HG03520 (cell line): ENCODE results near the gene DUOXA1.
"Not testable (repeated sequence)": the region's sequence is repeated elsewhere in the genome, so short reads cannot be mapped to it uniquely, and the experiment has no call there.

Experiments
- ATAC-seq: cut with Tn5 transposase; IDR thresholded peaks from one replicate; pipeline ENCODE4 v1.9.1; 2021; ENCODE audit warnings: mild to moderate bottlenecking, moderate library complexity; ENCODE audit not compliant: unreplicated experiment

DUOXA1 gene

DNA sequence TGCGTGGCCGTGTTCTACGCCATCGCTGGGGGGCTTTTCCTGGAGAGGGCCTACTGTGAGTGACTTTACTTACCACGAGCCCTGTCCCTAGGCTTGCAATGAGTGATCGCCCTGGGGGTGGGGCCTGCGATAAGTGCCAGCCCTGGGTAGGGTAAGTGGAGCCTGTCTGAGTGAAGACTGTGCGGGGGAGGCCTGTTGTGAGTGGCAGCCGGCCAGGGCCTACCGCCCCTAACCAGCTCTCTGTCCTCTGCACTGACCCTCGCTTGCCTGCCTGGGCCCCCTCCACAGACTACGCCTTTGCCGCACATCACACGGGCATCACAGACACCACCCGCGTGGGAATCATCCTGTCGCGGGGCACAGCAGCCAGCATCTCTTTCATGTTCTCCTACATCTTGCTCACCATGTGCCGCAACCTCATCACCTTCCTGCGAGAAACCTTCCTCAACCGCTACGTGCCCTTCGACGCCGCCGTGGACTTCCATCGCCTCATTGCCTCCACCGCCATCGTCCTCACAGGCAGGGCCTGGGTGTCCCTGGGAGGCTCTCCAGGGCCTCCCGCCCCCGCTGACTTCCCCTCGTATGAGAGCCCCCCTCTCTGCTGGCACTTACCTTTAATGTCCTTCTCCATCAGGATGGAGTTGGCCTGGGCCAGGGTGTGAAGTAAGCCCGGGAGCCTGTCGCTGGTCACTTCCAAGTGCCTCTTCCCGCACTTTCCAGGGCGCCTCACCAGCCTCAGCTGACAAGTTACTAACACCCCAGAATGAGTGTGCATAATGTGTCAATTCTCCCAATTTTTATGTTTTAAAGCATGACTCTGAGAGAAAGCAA lies 22.5 kb upstream of the DUOXA1 start:
- no peak for ATAC-seq

DNA sequence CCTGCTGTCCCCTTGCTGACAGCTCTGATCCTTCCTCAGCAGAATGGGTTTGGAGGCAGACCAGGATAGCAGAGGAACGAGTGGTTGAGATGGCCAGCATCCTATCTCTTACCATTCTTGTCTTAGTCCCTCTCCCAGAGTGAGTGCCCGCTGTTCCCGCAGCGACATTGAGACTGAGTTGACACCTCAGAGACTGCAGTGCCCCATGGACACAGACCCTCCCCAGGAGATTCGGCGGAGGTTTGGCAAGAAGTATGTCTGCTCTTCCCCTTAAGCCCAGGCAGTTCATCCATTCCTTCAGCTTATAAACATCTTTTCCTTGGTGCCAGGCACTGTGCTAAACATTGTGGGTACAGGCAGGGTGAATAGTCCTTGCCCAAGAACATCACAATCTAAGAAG lies 21.3 kb upstream of the DUOXA1 start:
- ATAC-seq = no peak

DNA sequence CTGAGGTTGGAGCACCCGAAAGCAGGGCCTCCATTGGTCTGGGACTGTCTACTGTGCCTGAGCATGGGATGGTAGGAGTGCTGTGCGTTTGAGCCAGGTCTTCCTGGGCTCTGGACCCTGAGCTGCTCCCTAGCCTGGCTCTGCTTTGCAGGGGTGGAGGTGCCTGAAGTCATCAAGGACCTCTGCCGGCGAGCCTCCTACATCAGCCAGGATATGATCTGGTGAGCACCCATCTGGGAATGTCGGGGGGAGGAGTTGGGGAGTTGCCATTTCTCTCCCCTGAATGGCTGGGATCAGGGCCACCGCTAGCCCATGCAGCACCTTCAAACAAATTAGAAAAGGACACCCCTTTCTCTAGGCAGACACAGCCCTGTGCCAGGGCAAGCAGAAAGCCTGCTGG lies 20.8 kb upstream of the DUOXA1 start:
- no peak for ATAC-seq

DNA sequence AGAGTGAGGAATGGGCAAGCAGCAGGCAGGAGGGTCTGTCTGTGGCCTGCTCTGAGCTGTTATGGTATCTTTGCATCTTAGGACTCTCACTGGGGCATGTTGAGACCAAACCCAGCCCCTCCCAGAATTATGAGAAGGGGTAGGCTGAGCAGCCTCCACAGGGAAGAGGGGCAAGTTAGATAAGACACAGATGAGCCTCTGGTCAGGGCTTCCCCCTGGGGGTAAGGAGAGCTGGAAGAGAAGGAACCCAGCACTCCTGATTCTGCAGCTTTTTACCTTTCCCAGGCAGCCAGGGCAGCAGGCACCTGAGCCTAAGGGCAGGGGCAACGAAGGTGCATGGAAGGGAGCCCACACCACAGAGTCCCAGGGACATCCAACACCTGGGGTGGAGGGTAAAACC lies 19.4 kb upstream of the DUOXA1 start:
- ATAC-seq = no peak

DNA sequence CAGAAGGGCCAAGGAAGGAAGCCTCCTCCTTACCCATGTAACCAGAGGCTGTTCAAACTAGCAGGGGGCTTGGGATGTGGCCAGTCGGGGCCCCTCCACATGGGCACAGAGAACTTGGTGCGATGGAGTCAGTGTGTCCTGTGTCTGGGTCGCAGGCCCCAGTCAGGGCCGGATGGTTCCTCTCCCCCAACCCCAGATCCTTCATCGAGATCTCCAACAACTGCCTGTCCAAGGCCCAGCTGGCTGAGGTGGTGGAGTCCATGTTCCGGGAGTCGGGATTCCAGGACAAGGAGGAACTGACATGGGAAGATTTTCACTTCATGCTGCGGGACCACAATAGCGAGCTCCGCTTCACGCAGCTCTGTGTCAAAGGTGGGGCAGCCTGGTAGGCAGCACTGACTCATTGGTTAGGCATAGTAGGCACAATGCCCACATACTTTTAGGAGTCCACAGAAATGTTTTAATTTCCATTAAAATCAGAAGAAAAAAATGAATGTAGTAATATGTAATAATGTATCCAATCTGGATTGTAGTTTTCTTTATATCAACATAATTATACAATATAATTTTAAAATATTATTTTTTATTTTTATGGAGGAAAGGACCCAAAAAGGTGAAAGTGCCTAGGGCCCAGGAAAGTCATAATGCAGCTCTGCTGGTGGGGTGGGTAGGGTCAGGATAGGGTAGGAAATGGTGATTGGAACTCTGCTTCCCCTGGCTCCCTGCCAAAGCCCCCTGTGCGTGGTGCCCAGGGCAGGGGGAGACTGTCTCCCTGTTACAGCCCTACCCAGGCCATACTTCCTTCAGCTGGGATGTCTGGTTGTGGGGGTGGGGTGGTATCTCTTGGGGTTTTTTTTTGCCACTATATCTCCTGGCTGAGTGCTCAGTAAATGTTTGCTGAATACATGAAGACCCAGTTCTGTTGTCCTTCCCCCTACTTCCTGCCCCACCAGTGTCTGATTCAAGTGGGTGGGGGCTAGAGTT lies 18.7 kb upstream of the DUOXA1 start:
- ATAC-seq = no peak

DNA sequence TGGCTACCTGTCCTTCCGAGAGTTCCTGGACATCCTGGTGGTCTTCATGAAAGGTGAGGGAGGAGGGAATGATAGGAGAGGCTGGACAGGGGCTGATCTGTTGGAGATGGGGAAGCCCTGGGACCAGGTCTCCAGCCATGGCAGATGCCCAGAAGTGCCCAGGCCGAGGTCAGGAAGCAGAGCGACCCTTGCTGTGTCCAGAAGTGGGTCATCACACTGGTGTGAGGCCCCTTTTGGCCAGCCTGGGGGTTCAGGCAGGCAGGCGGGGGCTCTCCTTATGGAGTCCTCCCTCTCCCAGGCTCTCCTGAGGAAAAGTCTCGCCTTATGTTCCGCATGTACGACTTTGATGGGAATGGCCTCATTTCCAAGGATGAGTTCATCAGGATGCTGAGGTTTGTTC lies 17.9 kb upstream of the DUOXA1 start:
- no peak for ATAC-seq

DNA sequence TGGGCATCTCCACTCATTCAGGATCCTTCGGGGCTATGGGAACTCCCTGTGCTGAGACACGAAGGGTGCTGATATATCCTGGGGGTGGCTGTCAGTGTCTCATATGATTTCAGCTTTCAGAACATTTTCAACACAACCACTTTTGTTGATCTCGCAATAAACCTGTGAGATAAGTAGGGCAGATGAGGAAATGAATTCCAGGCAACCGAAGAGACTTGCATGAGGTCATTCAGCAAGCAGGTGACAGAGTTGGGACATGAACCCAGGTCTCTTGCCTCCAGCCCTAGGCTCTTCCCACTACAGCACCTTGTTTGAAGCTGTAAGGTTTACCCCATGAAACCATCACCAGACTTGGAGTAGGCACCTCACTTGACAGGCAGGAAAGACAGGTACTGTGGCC lies 16.7 kb upstream of the DUOXA1 start:
- no peak for ATAC-seq

DNA sequence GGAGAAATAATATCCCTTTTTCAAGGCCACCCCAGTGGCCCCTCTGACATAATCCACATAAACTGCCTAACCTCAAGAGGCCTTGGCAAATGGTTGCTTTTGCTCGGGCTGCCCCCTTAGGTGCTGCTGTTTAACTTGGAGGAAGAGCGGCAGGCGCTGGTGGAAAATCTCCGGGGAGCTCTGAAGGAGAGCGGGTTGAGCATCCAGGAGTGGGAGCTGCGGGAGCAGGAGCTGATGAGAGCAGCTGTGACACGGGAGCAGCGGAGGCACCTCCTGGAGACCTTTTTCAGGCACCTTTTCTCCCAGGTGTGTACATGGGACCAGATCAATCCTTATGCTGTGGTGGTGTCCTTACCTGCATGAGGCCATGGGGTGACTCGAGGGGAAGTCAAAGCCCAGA lies 15.1 kb upstream of the DUOXA1 start:
- ATAC-seq = no peak

DNA sequence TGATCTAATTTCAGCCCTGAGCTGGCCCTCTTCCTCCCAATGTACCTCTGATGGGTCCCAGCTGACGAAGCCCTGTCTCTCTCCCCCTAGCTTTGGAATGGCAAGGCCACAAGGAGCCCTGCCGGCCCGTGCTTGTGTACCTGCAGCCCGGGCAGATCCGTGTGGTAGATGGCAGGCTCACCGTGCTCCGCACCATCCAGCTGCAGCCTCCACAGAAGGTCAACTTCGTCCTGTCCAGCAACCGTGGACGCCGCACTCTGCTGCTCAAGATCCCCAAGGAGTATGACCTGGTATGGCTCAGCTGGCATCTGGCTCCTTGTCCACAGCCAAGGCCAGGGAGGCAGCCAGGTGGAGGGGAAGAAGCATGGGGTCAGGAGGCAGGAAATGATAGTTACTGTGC lies 14.3 kb upstream of the DUOXA1 start:
- ATAC-seq = no peak

DNA sequence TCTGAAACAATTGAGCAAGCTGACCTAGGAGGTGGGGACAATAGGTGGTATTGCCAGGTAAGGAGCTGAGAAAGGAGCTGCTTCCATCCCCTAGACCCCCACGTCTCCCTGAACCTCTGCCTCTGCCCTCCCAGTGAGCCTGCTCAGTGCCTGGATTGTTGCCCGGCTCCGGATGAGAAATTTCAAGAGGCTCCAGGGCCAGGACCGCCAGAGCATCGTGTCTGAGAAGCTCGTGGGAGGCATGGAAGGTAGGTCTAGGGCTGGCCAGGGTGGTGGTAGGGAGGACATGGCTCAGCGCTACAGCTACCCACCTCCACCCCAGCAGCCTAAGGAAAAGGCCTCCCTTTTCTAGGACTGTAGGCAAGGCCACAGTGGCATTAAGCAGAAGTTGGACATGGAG lies 13.4 kb upstream of the DUOXA1 start:
- ATAC-seq = no peak

DNA sequence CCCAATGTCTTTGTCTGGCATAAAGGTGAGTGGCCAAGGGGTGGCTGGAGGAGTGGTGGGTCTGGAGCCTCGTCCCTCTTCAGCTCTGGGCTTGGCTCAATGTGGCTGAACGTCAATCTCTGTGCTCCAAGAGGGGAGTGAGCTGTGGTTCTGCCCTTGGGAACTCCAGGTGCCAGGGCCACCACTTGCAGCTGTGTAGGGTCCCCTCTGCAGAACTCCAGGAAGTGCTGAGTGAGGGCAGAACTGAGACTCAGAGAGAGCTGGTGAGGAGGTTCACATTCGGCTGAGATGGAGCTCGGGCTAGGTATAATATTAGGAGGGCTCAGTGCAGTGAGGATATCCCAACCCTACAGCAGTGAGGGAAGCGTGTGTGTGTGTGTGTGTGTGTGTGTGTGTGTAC lies 11.7 kb upstream of the DUOXA1 start:
- ATAC-seq = no peak

DNA sequence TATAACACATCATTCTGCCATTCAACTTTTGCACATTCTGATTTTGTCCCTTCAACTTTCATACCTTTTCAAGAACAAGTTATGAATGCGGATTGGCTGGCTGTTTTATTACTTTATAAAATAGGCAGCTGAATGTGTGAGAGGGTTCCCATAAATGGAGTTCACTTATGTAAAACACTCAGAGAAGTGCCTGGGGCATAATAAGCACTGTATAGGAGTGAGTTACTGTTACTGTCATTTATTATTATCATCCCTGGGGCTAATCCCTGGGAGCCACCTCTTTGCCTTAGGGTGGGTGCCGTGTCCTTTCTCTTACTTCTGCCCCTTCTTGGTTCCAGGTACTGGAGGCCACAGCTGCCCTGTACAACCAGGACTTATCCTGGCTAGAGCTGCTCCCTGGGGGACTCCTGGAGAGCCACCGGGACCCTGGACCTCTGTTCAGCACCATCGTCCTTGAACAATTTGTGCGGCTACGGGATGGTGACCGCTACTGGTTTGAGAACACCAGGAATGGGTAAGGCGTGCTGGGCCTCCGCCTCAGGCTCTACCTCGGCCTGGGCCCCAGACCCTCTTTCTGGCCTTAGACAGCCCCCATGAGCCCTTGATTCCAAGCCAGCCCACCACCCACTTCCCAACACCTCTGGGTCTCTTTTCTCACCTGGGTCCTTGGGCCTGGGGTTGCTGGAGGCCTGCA lies 11.0 kb upstream of the DUOXA1 start:
- ATAC-seq = no peak

DNA sequence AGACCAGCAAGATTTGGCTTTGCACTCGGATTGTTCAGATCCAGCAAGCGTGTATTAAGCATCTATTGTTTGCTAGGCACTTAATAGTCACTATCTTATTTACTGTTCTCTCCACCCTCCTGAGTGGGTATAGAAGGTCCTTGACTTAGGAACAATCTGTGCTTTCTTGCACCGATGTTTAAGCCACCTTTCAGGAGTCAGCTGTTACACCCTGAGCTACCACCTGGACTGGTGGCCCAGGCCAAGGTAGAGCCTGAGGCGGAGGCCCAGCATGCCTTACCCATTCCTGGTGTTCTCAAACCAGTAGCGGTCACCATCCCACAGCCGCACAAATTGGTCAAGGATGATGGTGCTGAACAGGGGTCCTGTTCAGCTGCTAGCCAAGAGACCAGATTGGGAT lies 10.1 kb upstream of the DUOXA1 start:
- ATAC-seq = no peak

DNA sequence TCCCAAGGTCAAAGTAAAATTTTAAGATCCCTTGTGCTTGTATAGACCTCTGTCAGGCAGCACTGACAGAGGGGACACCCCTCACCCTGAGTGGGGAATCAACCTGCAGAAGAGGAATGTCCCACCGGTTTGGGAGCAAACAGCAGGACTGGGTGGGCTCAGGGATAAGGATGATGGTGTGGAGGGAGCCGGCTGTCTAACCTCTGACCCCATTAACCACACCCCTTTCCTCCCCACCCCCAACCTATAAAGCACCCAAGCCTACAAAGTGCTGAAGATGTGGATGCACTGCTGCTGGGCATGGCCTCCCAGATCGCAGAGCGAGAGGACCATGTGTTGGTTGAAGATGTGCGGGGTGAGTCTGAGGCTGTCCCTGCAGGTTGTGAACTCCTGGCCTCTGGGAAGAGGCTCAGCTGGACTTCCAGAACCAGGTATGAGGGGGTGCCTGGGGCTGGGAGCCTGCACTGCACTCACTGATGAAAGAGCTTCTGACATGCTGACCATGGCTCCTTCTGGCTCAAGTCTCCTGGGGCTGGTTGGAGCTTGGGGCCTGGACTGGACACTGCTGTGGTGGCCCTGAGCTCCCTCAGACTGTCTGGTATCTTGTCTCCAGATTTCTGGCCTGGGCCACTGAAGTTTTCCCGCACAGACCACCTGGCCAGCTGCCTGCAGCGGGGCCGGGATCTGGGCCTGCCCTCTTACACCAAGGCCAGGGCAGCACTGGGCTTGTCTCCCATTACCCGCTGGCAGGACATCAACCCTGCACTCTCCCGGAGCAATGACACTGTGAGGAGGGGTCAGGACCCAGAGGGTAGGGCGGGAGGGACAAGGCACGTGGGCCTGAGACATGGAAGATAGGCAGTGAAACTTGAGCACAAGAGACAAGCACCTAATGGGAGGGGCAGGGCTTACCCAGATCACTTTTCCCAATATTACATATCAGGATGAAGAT lies 9.4 kb upstream of the DUOXA1 start:
- no peak for ATAC-seq

DNA sequence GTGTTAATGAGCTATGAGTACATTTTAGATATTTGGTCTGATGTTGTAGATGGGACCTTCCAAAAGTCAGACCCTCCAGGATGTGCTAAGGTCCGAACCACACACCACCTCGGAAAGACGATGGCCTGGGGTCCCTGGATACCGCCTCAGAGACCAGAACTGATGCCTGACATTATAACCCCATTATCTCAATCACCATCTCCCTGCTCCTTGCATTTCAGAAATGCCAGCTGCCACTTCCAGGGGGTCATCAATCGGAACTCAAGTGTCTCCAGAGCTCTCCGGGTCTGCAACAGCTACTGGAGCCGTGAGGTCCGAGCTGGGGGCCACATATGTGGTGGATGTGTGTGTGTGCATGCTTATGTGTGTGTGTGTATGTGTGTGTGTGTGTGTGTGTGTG lies 8.0 kb upstream of the DUOXA1 start:
- no peak for ATAC-seq

DNA sequence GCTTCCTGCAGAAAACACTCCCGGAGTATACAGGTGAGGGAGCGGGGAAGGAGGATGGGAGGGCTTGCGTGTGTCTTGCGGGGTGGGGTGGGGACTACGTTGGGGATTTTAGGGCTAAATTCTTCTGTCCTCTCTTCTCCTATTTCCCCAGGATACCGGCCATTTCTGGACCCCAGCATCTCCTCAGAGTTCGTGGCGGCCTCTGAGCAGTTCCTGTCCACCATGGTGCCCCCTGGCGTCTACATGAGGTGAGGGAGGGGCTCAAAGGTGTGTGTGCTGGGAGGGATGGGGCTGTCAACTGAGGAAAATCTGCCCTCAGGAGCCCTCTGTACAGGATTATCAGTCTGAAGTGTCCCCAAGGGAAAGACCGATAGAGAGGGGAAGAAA lies 6.7 kb upstream of the DUOXA1 start:
- ATAC-seq = no peak

DNA sequence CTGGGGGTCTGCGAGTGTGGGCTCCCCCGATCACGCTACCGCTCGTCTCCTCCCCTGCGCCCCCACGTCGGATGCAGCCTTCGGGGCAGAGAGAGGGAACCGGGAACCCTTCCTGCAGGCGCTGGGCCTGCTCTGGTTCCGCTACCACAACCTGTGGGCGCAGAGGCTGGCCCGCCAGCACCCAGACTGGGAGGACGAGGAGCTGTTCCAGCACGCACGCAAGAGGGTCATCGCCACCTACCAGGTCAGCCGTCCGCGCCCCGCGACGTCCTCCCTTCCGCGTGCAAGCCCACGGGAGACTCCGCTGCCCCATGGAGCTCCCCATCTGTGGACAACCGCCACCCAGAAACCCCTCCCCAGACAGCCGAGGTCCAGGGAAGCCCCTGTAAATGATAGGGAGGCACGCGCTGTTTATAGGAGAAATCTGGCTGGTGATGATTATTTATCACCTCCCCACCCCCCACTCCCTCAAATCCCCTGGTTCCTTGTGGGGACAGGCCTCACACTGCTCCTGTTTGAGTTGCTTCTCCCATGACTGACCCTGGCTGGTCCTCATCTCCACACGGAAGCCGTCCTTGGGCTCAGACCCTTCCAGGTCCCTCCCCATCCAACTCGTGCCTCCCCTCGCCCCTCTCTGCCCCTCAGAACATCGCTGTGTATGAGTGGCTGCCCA lies 6.2 kb upstream of the DUOXA1 start:
- ATAC-seq = not testable (repeated sequence)

DNA sequence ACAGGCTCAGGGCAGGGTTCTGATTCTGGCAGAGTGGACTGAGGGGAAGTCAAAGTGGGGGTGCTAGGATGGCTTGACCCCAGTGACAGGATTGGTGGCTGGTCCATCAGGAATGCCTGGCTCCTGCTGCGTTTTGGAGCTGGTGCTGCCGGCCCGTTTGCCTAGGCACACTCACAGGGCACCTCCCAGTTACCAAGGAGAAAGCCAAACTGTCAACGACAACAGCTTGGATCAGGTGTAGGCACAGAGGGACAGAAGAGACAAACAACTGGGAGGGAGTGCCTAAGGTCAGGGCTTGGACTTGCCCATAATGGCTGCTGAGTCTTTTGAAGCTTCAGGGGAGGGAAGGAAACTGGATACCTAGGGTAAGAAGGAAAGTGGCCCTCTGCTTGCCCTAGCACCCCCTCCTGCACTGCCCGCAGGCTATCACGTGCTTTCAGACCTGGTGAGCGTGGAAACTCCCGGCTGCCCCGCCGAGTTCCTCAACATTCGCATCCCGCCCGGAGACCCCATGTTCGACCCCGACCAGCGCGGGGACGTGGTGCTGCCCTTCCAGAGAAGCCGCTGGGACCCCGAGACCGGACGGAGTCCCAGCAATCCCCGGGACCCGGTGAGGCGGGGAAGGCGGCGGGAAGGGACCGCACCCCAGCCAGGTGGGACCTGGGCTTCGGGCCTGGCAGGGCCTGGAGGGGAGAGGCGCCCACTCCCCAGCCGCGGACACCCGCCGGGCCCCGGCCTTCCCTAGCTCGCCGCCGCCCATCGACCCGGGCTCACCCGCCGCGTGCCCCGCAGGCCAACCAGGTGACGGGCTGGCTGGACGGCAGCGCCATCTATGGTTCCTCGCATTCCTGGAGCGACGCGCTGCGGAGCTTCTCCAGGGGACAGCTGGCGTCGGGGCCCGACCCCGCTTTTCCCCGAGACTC lies 5.3 kb upstream of the DUOXA1 start:
- no peak for ATAC-seq

DNA sequence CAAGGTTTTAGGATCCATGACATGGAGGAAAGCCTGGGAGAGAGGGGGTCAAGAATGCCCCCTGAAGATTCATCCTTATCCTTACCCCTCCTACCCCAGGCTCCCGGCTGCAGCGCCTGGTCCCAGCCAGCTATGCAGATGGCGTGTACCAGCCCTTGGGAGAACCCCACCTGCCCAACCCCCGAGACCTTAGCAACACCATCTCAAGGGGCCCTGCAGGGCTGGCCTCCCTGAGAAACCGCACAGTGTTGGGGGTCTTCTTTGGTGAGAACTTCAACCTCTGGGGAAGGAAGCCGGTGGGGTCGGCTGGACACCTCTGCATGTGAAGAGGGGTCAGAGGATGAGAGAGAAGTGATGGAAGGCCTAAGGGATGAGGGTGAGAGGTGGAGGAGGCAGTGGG lies 4.4 kb upstream of the DUOXA1 start:
- ATAC-seq = no peak
